ENCODE results near the gene MBOAT2.

MBOAT2 gene

DNA sequence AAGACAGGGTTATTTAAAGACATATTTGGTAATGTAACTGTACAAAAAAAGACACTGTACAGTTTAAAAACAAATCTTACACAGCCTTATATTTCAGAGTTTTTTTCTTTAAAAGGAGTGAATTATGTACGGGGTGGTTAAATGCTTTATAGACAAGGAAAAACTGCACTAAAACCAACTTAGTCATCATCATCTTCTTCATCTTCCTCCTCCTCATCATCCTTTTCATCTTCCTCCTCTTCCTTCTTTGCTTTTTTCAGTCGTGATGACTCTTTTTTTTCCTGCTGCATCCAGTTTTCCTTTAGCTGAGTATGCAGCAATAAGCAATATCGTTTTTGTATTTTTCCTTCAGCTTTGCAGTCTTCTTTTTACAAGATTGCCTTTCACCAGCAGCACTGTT is 14.6 kb upstream of the MBOAT2 start:
- no peak for DNase-seq (ENCODE audit: low read depth in 2 of 2)

DNA sequence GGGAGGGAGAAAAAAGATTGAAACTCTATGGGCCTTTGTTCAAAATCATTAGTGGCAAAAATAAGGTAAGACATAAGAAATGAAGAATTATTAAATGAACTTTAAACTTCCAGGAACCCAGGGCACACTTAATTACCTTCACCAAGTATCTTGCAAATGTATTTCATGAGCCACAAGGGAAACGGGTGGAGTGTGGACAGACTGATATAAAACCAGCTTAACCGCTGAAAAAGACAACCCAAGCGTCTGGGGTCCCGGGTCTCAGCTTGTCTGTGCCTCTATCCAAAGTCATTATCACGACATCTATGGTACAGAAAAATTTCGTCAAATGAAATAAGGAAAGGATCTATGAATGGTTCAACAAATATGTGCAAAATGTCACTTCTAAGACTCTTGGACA is 13.9 kb upstream of the MBOAT2 start:
- no peak for DNase-seq (ENCODE audit: low read depth in 2 of 2)

DNA sequence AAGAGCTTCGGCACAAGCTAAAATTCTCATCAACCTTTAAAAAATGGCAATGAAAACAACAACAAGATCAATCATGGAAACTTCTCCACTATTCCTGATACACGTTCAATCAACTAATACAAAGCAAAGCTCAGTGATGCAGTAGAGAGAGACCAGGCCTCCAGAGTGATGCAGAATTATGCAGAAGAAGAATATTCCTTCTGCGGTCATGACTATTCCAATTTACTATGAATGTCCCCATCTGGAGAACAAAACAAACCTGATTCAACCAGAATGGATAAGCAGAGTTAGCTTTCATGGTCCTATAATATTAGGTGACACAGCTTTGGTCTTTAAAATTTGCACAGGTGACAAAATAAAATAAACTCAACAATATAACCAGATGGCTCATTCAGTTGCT is 12.5 kb upstream of the MBOAT2 start:
- no peak for DNase-seq (ENCODE audit: low read depth in 2 of 2)

DNA sequence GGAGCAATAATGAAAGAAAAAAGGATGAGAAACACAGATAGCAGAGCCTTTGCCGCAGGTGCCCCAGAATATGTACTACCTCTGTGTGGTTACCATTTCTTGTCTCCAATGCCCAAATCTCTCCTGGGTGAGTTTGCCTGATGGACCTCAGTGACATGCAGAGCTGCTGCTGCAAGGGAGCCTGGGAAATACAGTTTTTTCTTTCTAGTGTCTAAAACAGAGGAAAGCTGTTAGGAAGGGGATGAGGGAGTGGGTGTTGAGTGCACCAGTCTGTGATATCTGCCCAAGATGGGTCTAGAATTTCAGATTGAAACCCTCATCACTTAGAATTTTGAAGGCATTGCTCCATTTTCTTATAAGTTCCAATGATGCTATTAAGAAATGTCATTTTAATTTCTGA is 9.9 kb upstream of the MBOAT2 start:
- no peak for DNase-seq (ENCODE audit: low read depth in 2 of 2)

DNA sequence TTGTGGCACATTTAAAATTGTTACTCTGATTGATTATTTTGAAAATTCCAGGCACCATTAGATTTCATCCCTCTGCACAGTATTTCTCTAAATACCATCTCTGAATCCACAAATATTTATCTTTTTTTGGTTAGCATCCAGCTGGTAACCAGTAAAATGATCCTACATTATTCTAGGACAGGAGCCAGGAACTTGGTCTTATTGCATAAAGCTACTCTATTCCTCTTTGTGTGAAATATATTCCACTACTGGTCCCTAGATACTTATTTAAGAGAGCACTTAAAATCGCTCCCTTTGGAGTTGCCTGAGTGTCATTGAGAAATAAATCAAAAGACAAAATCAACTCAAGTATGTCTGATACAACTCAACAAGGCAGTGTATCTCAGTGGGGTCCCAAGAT is 7.4 kb upstream of the MBOAT2 start:
- DNase-seq (ENCODE audit: low read depth in 2 of 2), result no peak

DNA sequence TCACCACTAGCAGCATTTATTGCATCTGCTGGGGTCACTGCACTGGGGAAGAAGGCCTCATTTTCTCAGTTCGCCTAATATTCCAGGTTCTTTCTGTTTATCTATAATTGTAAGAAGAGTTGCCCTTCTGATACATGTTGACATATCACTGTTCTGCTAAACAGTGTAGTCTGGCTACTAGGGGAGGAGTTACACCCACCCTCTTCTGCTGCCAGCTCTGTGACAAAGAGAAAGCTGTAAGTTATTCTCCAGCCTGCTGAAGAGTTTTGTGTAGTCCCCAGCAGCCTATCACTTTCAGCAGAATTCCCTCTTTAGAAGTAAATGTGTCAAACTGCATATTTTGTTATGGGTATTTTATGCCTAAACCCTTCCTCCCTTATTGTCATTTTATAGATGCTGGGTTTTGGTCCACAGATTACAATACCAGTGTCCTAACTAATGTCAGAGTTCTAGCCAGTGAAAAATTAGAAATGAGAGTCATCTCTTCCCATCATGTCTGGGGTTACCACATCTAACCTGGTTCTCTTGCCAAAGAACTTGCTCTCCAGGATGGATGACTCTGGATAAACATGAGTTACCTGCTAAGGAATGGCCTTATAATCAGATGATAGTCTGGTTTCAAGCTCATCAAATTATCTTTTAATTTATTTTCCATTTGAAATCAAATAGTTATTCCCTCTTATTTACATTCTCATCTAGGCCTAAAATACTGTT is 5.6 kb upstream of the MBOAT2 start:
- DNase-seq (ENCODE audit: low read depth in 2 of 2), result no peak

DNA sequence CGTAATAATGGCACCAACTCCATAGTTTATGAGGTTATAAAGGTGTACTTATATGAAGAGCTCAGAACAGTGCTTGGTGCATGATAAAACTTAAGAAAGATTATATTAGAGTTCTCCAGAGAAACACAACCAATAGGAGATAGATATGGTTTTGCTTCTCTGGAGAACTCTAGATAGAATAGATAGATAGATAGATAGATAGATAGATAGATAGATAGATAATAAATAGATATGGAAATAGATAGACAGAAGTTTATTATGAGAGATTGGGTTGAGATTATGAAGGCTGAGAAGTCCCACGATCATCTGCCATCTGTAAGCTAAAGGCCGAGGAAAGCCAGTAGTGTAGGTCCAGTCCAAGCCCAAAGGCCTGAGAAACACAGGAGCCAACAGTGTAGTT is 2.9 kb upstream of the MBOAT2 start:
- no peak for DNase-seq (ENCODE audit: low read depth in 2 of 2)

DNA sequence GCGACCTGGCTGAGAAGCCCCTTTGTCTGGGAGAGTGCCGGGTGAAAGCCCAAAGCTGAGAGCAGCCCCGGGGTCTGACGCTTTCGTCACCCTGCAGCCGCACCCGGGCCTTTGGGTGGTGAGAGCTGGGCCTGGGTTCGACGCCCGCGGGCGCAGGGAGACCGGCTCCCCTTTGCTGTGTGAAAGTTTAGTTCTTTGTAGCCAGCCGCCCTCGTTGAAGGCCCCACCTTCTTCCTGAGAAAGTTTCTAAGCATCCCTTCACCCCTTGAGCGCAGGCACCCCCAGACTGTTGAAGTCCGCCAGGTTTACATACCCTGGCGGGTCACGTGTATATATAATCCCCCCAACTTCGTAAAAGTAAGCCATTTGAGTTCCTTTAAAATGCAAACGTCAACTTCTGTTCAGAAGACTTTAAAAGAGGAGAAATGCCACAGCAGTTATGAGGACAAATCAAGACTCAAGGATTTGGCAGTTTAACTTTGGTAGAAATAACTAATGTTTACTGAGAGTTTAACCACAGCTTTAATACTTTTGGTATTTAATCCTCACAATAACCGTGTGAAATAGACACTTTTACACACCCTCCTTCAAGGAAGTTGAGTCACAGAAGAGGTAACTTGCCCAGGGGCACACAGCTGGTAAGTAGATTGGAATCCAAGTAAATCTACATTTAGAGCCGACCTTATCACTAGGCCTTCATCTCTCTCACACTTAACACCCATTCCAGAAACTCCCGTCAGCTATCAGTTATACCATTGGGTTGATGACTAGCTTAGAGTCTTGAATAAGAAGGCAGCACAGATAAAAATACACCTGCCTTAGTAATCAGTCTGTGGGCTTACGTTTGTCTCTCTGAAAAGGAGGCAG is 1.1 kb upstream of the MBOAT2 start:
- DNase-seq (ENCODE audit: low read depth in 2 of 2), result no peak

DNA sequence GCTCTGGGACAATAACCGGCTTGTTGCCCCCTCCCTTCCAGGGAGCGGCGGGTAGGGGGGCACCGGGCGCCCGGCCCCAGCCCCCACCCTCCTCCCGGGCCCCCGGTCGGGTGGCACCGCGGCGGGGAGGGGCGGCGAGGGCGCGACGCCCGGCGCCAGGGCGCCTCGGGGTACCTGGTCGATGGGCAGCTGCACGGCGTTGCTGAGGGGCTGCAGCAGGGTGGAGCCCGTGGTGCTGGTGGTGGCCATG is 193 bp downstream of the MBOAT2 start:
- no peak for DNase-seq (ENCODE audit: low read depth in 2 of 2)

DNA sequence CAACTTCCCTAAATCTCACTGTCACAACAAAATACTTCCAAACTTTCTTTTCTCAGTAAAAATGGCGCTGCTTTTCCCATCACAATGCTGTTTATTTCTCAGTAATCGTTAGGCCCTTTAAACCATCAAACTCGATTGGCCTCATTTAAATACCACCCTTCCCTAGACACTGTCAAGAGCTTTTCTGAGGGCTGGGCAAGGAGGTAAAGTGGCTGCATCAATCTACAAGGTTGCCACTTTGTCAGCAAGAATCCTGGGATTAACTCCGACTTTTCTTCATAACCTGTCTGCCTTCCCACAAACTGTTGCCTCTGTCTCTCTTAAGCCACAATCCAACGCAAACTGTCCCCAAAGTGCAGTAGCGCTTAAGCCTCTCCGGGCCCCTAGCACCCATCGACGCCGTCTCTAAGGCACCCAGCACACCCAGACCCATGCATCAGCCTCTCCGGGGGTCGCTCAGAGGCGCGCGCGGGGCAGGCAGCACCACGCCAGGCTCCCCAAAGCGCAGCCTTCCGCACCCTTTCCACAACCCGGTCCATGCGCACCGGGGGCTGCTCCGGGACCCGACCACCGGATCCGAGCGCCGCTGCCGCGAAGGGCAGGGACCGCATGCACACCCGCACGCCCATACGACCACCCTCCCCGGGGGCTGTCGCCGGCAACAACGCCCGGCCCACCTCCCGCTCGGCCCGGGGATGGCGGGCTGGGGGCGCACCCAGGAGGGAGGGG is 683 bp downstream of the MBOAT2 start:
- no peak for DNase-seq (ENCODE audit: low read depth in 2 of 2)

DNA sequence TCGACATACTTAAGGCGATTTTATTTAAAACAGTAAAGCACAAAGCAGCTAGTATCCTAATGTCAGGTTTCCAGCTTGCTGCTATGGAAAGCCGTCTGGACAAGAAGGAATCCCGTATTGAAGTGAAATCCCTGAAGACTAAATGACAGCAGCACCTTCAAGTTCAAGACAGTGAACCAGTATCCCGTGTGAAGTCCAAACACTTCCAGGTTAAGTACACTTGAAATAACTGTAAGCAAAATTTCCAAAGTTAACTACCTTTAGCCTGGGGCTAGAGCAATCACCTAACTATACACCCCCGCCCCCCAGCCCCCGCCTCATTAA is 1.2 kb downstream of the MBOAT2 start:
- no peak for DNase-seq (ENCODE audit: low read depth in 2 of 2)

DNA sequence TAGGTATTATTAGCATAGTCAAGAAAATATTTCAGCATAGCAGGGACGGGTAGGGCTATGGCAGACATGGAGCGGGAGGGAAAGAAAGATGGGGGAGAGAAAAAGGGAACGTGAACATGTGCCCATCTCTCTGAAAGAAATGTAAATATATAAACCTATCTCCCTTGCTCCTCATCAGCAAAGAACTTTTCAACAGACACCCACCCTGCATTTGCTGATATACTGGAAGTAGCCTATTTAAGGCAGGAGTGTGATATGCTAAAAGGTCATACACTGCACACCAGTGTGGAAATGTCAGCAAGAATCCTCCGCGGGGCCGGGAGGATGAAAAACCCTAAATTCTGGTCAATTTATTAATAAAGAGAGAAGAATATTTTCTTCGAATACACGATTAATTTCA is 1.7 kb downstream of the MBOAT2 start:
- no peak for DNase-seq (ENCODE audit: low read depth in 2 of 2)

DNA sequence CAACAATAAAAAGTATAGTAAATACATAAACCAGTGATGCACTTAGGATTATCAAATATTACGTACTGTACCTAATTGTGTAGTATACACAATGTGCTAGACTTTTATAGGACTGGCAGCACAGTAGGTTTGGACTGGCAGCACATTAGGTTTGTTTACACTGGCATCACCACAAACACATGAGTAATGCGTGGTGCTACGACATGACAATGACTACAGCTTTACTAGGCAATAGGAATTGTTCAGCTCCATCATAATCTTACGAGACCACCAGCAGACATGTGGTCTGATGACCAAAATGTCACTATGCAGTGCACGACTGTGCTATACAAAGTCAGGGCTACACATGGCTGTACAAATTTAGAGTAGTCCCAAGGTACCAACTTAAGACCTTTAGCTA is 2.3 kb downstream of the MBOAT2 start:
- DNase-seq (ENCODE audit: low read depth in 2 of 2), result no peak

DNA sequence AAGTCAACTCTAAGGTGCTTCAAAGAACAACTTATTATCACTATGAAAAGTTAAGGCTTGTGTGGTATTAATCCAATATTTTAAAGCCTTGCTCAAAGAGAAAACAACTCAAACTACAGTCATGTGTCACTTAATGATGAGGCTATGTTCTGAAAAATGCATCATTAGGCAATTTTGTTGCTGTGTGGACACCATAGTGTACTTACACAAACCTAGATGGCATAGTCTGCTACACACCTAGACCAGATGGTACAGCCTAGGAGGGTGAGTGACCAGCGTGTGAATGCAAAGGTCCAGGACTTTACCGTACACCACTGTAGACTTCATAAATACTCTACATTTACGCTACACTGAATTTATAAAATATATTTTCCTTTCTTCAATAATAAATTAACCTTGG is 3.0 kb downstream of the MBOAT2 start:
- no peak for DNase-seq (ENCODE audit: low read depth in 2 of 2)

DNA sequence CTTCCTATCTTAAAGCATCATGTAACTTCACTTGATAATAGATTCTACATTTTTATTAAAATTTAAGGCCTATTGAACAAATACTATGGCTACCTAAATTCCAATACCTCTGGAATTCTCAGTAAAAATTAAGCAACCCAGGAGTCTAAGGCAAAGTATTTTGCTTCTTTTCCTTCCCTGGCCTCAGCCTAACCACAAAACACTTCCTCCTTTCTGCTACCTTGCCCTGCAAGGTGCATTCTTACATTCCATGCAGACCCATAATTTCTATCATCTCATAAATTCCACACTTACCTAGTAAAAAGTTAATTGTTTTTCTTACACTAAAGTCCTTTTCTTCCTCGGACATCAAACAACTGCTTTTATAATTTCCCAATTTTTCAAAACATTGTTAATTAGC is 3.7 kb downstream of the MBOAT2 start:
- no peak for DNase-seq (ENCODE audit: low read depth in 2 of 2)

DNA sequence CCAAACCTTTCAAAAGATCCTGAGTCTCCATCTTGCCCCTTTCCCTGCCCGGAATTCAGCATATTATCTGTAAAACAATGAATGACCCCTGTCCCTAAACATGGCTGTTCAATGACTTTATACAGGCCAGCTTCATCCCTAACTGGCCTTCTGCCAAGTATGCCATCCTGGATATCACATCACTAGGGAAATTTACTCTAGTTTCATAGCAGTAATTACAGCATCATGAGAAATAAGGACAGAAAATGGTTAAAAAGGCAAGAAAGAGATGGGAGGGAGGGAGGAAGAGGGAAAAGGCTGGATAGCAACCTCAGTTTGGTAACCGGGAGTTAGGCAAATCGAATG is 4.4 kb downstream of the MBOAT2 start:
- no peak for DNase-seq (ENCODE audit: low read depth in 2 of 2)

DNA sequence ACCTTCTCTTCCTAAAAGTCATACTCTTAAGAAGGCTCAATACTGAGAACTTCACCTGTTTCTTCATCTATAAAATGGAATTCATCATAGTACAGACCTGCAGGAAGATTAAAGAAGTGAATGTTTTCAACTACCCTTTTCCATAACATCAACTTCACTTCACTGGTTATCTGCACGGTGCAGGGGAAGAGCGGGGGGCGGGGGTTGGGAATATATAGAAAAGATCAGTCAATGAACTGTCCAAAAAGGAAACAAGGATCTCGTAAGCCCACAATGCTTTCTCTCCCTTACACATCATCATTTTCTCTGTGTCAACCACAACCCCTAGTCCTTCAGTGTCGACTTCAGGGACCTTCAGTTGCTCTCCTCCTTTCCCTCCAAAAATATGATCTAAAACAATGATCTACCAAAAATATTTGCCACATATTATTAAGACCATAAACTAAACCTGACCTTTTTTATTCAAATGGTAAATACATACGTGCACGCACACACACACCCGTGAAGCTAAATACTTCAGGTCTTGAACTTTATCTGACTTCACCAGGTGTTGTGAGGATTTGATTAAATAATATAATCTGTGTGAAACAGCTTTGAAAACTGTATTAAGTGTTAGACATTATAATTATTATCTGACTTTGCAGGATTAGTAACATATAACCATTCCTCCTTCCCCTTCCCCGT is 4.9 kb downstream of the MBOAT2 start:
- no peak for DNase-seq (ENCODE audit: low read depth in 2 of 2)

DNA sequence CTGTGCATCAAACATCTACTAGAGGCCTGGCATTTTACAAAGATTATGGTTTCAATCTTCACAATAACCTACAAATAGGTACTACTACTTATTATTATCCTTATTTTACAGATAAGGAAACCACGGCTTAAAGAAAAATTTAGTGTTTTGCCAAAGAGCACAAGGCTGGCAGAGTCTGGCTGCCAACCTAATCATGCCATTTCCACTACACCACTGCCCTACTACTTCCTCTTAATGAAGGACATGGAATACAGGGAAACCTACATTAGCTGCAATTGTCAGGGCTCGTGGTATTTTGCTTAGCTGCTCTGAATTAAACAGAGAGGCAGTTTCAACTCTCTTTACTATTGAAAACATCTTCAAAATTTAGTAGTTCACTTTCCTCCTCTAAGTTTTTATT is 5.9 kb downstream of the MBOAT2 start:
- DNase-seq (ENCODE audit: low read depth in 2 of 2), result no peak

DNA sequence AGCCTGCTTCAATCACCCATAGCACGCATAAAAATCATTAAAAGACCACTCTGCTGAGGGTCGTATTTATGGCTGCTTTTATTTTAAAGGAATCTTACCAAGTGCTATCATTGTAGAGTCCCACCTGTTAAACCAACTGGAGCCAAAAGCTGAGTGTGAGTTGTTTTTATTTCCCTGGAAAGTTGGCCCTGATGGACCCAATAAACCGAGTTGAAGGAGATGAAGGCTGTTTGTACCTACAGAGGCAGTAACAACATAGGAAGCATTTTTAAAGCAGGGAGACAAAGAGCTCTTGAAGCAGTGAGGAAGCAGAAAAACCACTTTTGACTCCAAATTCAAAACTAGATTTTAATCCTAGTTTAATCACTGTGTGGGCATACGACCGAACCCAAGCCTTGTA is 6.4 kb downstream of the MBOAT2 start:
- no peak for DNase-seq (ENCODE audit: low read depth in 2 of 2)

DNA sequence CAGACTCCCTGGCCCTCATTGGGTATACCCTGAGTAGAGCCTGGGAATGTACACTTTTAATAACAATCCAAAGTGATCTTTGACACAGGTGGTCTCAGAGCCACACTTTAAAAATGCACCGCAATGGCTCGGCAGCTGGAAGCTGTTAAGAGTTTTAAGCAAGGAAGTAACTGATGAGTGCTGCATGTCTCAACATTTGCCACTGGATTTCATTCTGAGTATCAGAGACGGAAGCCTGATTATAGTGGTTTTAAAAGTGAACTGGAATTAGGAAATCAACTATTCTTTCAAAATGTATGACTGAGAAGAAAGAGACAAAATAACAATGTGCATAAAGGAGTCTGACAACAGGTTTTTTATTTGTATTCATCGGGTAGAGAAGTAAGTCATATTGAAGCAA is 7.5 kb downstream of the MBOAT2 start:
- DNase-seq (ENCODE audit: low read depth in 2 of 2), result no peak

DNA sequence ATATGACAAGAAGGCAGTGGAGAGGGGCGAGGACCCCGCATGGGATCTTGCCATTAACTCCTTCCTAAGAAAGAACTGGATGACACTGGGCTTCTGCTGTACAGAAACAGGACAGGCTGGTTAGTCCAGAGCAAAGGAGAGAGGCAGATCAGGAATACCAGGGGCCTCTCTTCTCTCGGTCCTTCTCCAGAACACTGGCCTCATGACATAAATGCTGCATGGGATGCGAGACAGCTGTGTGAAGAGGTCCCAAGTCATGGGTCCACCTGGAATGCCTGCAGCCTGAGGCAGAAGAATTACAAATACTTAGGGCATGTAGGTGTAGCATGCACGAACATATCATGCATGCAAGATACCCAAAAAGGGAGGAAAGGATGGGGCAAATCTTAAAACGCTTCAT is 9.1 kb downstream of the MBOAT2 start:
- DNase-seq (ENCODE audit: low read depth in 2 of 2), result no peak

DNA sequence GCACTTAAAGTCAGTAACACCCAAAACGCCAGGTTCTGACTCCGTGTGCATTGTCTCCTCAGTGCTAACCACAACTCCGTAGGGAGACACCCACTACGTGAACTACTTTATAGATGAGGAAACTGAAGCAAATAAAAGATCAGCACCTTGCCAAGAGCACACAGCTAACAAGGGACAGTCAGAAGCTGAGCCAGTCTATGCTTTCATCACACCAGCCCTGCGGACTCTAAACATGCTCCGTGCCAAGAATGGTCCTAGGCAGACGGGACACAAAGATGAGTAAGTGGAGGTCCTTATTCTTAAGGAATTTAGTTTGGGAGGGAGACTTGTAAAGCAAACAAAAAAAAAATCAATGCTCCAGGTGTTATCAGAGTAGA is 9.6 kb downstream of the MBOAT2 start:
- DNase-seq (ENCODE audit: low read depth in 2 of 2), result no peak

Measured in stimulated activated CD4-positive, alpha-beta T cell treated with anti-CD3 and anti-CD28 coated beads, Interleukin-1b, Interleukin-23, amount 100 ng/mL, for 1 hour (primary cell).